ENCODE results near the gene LTB4R. TPM values are rescaled to one million over a fixed set of nuclear protein-coding genes. Genes with fewer than 3 reads are reported as not detected.

Gene LTB4R
- total RNA-seq, 2 donors from 2014 or later, result 6.4 to 6.6 TPM

DNA sequence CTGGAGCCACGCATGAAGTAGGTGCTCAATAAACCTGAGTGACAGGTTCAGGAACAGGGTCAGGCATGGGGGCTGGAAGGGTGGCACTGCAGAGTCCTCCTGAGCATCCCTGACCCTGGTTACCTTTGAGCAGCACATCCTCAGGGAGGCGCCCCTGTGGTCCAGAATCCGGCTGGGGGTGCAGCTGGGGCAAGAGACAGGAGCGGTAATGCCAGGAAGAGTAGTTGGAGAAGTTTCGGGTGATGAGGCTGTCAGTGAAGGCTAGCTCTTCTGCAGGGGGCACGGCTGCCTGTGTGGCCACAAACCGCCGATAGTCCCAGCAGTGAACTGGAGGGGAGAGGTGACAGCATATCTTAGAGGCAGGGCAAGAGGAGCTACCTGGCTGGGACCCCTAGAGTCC, 41.9 kb upstream of the LTB4R start:
- 96 to 100% methylated on average over 5 to 8 of the region's 8 CpGs for WGBS, 2 experiments (ENCODE audit: insufficient coverage in 1 of 2, insufficient read length in 1 of 2)
- TF ChIP-seq, protein P1, sequence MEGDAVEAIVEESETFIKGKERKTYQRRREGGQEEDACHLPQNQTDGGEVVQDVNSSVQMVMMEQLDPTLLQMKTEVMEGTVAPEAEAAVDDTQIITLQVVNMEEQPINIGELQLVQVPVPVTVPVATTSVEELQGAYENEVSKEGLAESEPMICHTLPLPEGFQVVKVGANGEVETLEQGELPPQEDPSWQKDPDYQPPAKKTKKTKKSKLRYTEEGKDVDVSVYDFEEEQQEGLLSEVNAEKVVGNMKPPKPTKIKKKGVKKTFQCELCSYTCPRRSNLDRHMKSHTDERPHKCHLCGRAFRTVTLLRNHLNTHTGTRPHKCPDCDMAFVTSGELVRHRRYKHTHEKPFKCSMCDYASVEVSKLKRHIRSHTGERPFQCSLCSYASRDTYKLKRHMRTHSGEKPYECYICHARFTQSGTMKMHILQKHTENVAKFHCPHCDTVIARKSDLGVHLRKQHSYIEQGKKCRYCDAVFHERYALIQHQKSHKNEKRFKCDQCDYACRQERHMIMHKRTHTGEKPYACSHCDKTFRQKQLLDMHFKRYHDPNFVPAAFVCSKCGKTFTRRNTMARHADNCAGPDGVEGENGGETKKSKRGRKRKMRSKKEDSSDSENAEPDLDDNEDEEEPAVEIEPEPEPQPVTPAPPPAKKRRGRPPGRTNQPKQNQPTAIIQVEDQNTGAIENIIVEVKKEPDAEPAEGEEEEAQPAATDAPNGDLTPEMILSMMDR (conservative IDR thresholded peaks at IDR 0.05), result no peak
- Histone ChIP-seq H3K9ac (ENCODE audit: extremely low read depth, low read length, poor library complexity, severe bottlenecking) (no peak overlapping the region), H3K27ac (ENCODE audit: low read depth, low read length) (no peak overlapping the region), H3K36me3 (ENCODE audit: control insufficient read depth, insufficient read depth, low read length) (no peaks in the 10 kb centered on the region), H3K4me3 (ENCODE audit: low read length) (no peak overlapping the region), H3K27me3 (ENCODE audit: control insufficient read depth, insufficient read depth, low read length, poor library complexity, severe bottlenecking) (no peaks in the 10 kb centered on the region), H3K4me1 (ENCODE audit: control insufficient read depth, insufficient read depth, low read length) (no peaks in the 10 kb centered on the region), H3K9me3 (ENCODE audit: control insufficient read depth, low read length) (no peaks in the 10 kb centered on the region)
- no peaks in the 10 kb centered on the region for H3K9me3 Mint-ChIP-seq
- H3K4me1 Mint-ChIP-seq, result peaks cover 4% of the 10 kb centered on the region
- no peak overlapping the region for H3K27ac Mint-ChIP-seq
- H3K4me3 Mint-ChIP-seq, result no peak overlapping the region
- H3K36me3 Mint-ChIP-seq (ENCODE audit: low read depth), result peaks cover 5% of the 10 kb centered on the region
- no peaks in the 10 kb centered on the region for H3K27me3 Mint-ChIP-seq (ENCODE audit: insufficient read depth)
- DNase-seq, result no peak

DNA sequence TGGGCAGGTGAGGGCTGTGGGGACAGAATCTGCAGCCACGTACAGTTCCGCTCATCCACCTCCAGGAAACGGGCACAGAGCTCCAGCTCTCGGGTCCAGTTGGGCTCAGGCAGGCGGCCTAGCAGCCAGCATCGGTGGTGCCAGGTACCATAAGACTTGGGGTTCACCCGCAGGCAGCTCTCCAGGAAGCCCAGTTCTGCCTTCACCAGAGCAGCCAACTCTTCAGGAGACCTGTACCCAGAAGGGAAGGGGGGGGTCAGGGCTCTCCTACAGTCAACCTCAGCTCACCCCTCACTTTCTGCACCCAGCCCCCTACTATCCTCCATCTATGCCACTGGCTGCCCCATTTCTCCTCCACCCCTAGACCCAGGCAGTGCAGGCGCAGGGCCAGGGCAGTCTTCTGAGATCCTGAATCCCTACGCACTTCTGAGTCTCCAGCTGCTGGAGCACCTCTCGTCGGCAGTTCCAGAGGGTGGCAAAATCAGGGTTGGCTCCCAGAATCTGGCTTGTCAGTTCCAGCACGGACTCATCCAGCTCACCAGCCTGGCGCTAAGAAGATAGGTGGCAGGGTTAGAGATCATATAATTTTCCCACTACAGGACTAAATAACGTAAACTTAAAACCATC, 41.3 kb upstream of the LTB4R start:
- H3K9me3 Mint-ChIP-seq, result no peaks in the 10 kb centered on the region
- WGBS, 2 experiments (ENCODE audit: insufficient coverage in 1 of 2, insufficient read length in 1 of 2), result 93 to 97% methylated on average over 8 to 14 of the region's 14 CpGs
- no peak overlapping the region for H3K27ac Mint-ChIP-seq
- Histone ChIP-seq H3K36me3 (ENCODE audit: control insufficient read depth, insufficient read depth, low read length) (no peaks in the 10 kb centered on the region), H3K9ac (ENCODE audit: extremely low read depth, low read length, poor library complexity, severe bottlenecking) (no peak overlapping the region), H3K27me3 (ENCODE audit: control insufficient read depth, insufficient read depth, low read length, poor library complexity, severe bottlenecking) (no peaks in the 10 kb centered on the region), H3K4me1 (ENCODE audit: control insufficient read depth, insufficient read depth, low read length) (no peaks in the 10 kb centered on the region), H3K4me3 (ENCODE audit: low read length) (no peak overlapping the region), H3K9me3 (ENCODE audit: control insufficient read depth, low read length) (no peaks in the 10 kb centered on the region), H3K27ac (ENCODE audit: low read depth, low read length) (no peak overlapping the region)
- TF ChIP-seq, protein P1 (conservative IDR thresholded peaks at IDR 0.05), result no peak
- no peak for DNase-seq
- H3K4me1 Mint-ChIP-seq, result peaks cover 4% of the 10 kb centered on the region
- H3K4me3 Mint-ChIP-seq, result peak overlapping the region; percentile 75
- H3K27me3 Mint-ChIP-seq (ENCODE audit: insufficient read depth), result no peaks in the 10 kb centered on the region
- peaks cover 5% of the 10 kb centered on the region for H3K36me3 Mint-ChIP-seq (ENCODE audit: low read depth)

DNA sequence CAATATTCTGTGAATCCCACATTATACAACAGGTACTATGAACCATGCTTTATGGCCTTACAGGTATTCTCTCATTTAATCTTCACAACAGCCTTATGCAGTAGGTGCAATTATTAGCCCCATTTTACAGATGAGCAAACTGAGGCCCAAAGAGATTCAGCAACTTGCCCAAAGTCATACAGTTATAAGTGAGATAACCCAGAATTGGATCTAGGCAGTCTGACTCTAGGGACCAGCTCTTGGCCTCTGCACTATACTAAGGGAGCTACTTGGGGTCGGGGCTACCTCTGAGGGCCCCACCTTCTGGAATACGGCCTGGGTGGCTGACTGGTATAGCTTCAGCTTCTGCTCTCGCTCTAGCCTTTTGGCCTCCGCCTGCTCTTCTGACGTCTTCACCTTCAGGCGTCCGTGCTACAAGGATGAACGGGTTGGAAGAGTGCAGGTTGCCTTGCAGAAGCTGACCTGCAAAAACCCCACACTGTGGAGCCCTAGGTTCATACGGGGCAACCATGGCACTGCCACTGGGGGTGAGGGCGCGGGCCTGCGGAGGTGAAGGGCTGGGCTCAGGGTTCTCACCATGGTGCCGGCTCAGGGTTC, 40.7 kb upstream of the LTB4R start:
- Mint-ChIP-seq H3K36me3 (ENCODE audit: low read depth) (peaks cover 5% of the 10 kb centered on the region), H3K4me1 (peaks cover 4% of the 10 kb centered on the region), H3K27ac (peak overlapping the region; percentile 95), H3K9me3 (no peaks in the 10 kb centered on the region), H3K27me3 (ENCODE audit: insufficient read depth) (no peaks in the 10 kb centered on the region), H3K4me3 (peak overlapping the region; percentile 75)
- TF ChIP-seq, protein P1 (conservative IDR thresholded peaks at IDR 0.05), result no peak
- peak overlapping the region; percentile 98 for H3K9ac ChIP-seq (ENCODE audit: extremely low read depth, low read length, poor library complexity, severe bottlenecking)
- H3K4me1 ChIP-seq (ENCODE audit: control insufficient read depth, insufficient read depth, low read length), result no peaks in the 10 kb centered on the region
- DNase-seq, result no peak
- H3K4me3 ChIP-seq (ENCODE audit: low read length), result peak overlapping the region; percentile 90
- H3K27ac ChIP-seq (ENCODE audit: low read depth, low read length), result no peak overlapping the region
- no peaks in the 10 kb centered on the region for H3K36me3 ChIP-seq (ENCODE audit: control insufficient read depth, insufficient read depth, low read length)
- WGBS, 2 experiments (ENCODE audit: insufficient coverage in 1 of 2, insufficient read length in 1 of 2), result 36 to 38% methylated on average over 11 to 13 of the region's 13 CpGs
- no peaks in the 10 kb centered on the region for H3K27me3 ChIP-seq (ENCODE audit: control insufficient read depth, insufficient read depth, low read length, poor library complexity, severe bottlenecking)
- no peaks in the 10 kb centered on the region for H3K9me3 ChIP-seq (ENCODE audit: control insufficient read depth, low read length)

Data from endodermal cell (in vitro differentiated cells).